ENCODE results near the gene UBE3C.

The UBE3C gene

DNA sequence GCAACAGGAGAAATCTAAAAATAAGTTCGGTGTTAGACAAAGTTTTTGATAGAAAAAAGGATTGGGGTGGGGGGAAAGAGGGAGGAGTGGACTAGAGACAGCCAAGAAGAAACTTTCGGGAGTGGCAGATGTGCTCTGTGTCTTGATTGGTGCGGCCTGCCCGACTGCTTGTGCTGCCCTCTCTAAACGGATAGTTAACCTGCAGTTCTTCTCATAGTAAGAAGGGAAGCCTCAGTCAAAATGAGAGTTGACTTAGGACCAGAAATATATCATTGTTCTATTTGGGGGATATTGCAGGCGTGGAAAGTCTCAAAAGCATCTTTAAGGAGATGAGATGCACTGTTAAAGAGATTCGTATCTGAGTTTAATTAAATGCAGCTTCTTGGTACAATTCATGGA, 39.3 kb downstream of the UBE3C start:
- no peak for DNase-seq (ENCODE audit: low read depth)

DNA sequence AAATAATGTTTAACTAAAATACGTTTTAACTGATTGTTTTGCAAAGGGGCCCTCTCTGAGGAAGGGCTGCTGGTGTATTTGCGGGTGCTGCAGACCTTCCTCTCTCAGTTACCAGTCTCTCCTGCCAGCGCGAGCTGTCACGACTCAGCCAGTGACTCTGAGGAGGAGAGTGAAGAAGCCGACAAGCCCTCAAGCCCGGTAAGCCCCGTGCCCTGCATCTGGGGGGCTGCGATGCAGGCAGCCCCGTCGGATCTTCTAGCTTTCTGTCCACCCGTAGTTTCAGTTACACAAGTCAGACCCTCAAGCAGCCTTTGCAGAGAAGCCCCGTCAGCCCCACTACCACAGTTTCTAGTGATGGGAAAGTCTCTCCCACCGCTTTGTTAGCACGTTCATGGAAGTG, 45.1 kb downstream of the UBE3C start:
- no peak for DNase-seq (ENCODE audit: low read depth)

DNA sequence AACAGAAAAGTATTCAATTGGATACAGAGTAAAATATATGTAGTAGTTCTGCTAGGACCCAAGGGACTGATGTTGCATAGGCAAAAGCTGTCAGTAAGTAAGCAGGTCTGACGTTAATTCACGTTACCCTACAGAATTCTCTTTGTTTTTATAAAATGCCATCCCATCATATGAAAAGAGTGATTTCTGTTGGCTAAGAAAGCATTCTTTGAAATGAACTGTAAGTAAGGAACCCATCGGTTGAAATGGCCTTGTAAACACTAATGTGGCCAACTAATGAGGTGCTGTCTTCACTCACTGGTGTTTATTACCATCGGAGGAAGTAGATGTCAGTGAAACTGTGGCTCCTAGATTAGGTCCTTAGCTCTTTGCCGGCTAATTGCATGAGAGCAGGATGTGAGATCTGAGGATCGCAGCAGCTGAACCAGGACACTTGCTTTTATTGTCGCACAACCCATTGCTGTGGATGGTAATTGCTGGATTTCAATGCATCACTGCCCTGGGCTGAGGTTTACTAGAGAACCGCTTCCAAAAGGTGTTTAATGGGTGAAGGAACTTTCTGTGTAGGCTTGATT, 49.5 kb downstream of the UBE3C start:
- no peak for DNase-seq (ENCODE audit: low read depth)

DNA sequence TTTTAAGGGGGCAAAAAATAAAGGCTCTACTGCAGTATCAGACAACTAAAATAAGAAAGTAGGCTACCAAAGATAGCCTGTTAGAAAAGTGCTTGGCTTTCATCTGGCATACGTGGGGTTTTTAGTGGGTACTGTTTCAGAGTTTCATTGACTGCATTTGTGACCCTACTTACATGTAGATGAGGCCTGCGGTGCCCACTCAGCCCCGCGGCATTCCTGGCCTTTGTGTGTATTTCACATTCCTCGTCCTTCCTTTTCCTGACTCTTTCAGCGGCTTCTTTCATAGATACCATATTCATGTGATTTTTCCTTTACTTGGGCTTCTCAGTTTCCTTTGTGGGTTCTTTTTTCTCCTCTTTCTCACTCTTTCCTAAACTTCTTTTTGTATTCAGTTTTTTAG, 50.7 kb downstream of the UBE3C start:
- no peak for DNase-seq (ENCODE audit: low read depth)

DNA sequence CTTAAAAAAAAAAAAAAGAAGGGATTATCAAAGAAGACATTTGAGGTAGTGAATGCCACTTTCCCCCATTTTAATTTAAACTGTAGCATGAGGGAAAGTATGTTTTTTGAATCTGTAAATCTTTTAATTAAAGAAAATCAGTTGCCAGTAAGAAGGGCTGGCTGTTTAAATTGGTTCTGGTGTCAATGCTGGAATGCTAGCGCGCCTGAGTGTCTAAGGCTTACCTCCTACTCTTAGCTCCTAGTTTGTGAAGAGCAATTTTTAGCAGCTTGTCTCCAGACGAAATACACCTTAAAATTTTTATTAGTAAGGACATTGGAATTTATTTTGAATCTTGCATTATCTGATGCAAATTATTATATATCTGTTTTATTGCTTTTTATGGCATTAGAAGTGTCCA, 54.1 kb downstream of the UBE3C start:
- DNase-seq (ENCODE audit: low read depth), result no peak

DNA sequence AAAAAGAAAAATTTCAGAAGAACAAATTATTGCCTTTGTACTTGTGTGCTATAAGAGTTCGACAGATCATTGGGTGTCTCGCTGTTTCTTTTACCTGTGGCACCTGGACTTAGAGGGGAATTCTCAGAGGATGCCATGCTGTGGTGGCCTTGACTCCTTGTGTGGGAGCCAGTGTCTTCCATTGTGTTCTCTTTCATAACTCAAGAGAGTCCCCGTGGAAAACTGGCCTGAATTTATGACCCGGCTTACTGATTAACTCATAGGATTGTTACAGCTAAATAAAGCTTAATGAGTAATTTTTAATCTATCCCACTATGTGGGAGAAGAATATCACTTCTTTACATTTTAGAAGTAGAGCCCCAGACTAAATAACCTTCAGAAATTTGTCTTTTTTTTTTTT, 54.5 kb downstream of the UBE3C start:
- DNase-seq (ENCODE audit: low read depth), result no peak

DNA sequence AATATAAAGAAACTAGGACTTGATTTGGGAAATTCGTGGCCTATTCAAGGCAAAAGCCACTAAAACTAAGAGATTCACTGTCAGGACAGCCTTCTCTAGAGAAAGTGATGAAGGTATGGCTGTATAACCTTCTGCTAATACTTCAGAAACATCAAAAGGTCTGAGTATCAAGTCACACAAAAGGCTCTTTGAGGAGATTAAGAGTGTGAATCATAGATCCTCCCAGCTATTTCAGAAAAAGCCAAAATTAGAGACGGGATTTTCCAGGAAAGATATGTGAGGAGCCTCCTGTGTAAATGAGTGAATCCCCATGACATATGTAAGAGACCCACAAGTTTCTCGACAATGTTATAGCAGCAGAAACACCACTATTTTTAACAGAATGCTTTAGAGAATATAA, 56.2 kb downstream of the UBE3C start:
- DNase-seq (ENCODE audit: low read depth), result no peak

DNA sequence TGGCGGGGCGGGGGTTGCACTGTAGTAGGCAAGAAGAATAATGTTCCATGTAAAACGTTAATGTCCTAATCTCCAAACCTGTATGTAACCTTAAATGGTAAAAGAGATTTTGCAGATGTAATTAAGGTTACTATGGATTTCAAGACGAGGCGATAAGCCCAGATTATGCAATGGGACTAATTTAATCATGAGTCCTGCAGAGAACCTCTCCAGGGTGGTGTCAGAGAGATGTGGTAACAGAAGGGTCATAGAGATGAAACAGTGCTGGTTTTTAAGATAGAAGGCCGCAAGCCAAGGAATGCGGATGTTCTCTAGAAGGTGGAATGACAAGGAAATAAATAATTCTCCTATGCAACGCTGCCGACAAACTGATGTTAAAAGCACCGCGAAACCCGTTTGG, 57.1 kb downstream of the UBE3C start:
- no peak for DNase-seq (ENCODE audit: low read depth)

DNA sequence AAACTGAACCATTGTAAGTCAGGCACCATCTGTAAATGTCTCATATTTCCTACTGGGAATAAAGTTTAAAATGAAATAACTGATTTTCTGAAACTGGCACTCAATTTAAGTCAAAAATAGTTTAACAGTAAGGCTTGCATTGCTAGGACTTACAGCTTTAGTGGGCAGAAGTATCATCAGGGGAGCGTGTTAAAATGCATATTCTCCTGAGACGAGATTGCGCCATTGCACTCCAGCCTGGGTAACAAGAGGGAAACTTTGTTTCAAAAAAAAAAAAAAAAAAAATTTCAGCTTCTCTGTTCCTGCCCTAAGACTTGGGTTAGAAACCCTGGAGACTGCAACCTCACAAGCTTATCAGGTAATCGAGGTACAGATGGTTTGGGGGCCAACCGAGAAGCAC, 65.4 kb downstream of the UBE3C start:
- no peak for DNase-seq (ENCODE audit: low read depth)

DNA sequence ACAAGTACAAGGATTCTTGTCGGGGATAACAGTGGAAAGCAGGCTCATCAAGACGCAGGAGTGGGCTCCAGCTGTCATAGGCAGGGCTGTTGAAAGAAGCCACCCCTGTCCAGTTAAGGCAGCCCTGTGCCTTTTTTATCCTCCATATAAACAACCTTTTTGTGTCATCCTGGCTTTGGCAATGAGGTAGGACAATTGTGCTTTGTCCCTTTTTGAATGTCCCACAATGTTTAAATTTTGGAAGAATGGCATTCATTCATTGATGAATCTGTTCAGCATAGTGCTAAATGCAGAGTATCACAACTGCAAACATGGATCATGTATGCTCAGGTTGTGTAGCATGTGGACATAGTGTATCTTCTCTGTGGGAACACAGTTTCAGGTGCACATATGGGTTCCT, 66.7 kb downstream of the UBE3C start:
- no peak for DNase-seq (ENCODE audit: low read depth)

DNA sequence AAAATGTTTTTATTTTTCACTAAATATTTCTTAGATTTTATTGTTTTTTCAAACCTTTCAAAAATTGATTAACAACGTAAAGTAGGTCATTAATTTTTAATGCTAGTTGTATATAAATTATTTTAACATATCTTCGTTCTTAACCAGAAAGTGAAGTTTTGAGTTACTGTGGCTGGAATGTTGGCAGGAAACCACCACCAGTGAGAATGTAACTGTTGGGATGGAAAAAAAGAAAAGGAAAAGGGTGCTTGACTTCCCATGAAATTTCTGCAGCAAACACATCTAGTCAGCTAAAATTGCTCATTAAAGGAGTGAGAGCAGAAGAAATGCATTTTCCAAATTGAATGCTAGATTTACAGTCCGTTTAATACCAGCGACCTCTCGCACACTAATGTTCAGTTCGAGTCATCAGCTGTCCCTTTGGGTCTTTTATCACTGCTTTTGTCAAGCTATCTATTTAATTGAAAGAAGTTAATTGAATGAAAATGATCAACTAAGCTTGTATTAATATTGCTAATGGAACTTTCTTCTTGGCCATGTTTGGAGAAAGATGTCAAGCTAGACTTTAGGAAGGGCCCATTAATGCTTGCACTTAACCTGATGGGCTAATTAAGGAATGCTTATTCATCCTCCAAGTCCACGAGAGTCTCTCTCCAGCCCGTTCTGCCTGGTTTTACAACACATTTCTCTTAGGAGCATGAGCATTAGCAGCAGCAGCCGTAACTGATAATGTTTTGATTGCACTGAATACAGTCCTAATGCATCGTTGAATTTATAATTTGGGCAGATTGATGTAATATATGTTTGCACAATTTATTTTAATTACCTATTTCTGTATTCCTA, 70.1 kb downstream of the UBE3C start:
- no peak for DNase-seq (ENCODE audit: low read depth)

DNA sequence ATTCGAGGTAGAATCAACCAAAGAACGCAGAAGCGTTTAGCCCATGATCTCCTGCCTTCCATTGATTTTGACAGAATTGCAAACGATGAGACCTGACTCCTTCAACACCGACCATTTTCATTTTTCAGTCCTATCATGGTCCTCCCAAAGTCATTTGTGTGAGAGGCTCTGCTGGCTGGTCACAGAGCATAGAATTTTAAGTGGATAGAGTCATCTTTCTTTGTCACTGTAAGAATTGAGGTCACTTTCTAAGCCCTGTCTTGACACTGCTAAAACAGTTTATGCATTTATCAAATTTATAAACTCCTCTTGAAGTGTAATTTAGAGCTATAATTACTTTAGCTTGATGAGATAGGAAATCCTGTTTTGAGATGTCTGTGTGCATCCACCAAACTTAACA, 72.0 kb downstream of the UBE3C start:
- no peak for DNase-seq (ENCODE audit: low read depth)

DNA sequence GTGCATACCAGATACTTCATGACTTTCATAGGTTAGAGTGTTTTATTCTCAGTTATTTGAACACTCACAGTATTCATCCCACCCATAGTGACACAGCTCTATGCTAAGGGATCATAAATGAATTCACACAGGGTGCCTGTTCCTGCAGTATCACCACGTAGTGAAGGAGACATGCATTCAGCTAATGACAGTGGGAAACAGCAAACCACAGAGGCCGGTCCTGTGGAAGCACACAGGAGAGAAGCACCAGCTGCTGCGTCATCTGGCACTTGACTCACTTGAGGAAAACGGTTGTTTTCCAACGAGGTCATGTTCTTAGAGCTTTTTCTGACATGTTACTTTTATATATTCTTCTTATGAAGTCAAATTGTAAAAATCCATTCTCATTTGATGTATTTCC, 73.0 kb downstream of the UBE3C start:
- DNase-seq (ENCODE audit: low read depth), result peak; percentile 63

DNA sequence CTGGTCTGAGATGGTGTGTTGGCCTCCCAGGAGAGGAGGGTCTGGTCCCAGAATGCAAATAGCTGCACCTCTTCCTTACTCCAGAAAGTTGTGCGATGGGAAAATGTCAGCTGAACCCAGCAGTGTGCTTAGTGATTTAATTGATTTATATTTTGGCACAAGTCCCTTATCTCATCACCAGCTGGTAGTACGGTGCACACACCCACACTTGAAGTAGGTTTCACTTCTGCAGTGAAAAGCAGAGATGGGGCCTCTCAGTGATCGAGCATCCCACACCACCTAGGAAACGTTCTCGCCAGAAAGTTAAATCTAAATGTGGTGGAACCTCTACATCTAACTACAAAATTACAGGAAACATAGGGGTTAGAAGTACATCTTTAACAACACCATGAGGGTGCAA, 80.4 kb downstream of the UBE3C start:
- no peak for DNase-seq (ENCODE audit: low read depth)

DNA sequence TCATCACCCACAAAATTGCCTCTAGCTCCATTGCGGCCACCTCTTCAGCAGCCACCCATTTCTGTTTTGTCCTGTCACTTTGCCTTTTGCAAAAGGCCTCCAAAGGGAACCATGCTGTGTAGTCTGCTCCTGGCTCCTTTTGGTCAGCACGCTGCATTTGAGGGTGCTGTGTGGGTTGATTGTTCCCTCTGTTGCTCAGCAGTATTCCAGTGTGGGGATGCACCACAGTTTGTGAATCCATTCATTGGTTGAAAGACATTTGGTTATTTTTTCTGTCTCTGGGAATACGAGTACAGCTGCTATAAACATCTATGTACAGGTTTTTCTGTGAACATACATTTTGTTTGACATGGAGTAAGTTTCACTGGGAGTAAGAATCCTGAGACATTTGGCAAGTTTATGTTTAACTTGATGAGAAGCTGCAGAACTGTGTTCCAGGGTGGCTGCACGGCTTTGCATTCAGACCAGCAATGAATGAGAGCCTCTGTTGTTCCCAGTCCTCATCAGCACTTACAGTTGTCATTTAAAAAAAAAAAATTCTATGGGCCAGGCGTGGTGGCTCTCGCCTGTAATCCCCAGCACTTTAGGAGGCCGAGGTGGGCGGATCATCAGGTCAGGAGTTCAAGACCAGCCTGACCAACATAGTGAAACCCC, 82.3 kb downstream of the UBE3C start:
- no peak for DNase-seq (ENCODE audit: low read depth)

DNA sequence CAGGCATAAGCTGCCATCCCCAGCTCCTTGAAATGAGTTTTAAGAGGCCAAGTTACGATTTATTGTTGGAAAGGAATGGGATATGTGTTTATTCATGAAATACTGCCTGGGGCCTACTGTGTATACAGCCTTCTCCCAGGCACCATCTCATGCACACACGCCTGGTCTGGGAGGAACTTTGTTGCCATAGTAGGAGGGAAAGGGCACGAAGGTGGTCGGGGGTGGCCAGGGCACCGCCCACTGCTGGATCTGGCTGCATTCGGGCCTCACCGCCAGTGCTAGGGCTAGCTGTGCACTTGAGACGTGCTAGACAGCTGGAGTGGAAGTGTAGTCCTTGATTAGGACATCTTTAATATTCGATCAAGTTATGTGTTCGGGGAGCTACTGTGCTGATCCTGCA, 84.0 kb downstream of the UBE3C start:
- no peak for DNase-seq (ENCODE audit: low read depth)

DNA sequence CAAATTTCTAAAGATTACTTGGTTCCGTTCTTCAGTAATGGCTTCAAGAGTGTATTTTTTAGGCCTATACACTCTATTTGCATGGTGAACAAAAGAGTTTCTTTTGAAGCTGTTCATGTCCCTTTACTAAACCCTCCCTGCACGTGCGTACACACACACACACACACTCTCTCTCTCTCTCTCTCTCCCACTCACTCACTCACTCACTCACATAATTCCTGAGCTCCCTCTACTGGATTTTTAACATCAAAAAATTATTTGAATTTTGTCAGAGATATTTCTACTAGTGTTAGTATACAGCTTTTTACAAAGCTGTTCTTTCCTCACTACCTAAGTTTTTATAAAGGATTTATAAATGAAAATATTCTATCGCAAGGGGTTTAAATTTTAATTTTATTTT, 85.9 kb downstream of the UBE3C start:
- DNase-seq (ENCODE audit: low read depth), result no peak

DNA sequence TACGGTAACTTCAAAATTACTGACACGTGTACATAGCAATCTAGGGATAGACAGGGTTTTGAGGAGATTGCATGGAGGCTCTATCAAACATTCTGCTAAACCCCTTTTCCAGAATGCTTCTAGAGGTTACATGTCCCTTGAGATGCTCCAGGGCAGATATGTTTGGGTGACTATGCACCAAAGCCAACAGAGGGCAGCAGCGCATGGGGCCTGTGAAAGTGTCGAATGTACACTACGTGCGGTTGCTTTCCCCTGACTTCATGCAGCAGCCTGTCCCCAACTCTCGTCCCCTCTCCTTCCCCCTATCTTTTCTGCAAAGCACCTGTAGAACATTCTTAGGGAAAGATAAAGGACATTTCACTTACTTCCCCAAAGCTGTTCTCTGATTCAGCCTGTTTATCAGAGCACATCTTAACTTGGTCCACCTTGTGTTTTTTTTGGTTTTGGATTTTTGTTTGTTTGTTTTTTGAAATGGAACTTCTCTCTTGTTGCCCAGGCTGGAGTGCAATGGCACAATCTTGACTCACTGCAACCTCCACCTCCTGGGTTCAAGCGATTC, 90.2 kb downstream of the UBE3C start:
- no peak for DNase-seq (ENCODE audit: low read depth)

DNA sequence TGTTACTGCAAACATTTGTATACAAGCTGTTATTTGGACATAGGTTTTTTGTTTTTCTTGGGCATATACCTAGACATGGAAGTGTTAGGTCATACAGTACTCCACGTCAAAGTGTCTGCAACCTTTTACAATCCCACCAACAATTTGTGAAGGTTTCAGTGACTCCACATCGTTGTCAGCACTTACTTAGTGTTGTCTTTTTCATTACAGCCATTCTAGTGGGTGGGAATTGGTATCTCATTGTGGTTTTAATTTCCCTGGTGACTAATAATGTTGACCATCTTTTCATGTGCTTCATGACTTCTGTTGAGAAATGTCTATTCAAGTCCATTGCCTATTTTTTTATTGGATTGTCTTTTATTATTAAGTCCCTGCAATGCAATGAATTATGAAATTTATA, 95.0 kb downstream of the UBE3C start:
- no peak for DNase-seq (ENCODE audit: low read depth)

DNA sequence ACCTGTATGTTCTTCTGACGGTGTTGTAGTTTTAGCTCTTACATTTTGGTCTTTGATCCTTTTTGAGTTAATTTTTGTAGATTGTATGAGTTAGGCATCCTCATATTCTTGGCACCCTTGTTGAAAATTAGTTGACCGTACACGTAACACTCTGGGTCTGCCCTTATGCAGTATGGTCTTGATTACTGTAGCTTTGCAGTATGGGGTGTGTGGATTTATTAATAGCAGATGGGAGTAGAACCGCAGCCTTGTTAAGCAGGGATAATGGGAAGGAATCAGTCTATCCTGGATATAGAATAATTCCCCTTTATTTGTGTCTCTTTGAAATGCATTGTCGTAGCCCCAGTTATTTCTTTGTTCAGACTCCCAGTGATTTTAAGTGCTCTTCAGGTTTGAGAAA, 95.5 kb downstream of the UBE3C start:
- no peak for DNase-seq (ENCODE audit: low read depth)

DNA sequence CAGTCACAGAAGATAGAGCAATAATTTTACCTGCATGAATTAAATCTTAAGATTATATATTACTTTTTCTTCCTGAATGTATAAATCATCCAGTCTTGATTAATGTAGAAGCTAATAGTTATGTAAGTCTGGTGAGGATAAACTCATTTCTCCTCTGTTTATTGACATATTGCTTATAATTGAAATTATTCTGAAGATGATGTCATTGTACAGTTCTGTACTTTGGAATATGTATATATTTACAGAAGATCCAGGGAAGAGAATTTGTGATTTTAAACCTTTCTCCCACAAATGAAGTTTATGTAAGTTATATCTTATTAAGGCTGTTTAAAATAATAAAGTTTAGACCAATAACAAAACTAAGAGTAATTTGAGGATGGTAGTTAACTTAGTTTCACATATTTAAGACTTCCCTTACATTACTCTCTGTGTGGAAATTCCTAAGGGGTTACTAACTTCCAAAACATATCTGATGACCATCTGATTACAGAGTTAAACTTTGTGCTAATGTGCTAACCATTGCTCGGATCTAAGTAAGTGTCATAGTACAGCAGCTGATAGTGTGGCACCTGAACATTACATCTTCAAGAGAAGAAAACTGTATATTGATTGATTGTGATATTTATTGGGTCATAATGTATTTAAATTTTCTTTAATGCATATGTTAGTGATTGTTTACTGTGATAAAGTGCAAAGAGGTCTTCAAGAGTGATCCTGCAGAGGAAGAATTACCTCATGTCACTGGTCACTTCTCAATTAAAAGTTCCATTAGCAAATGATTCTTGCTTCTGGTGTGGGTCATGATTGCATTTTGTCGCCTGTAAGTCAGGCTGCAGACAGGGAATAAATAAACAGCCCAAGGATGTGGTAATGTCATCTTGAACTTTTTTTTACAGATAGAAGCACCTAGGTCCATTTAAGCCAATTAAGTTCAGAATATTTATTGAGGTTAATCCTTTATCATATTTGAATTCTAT, 96.9 kb downstream of the UBE3C start:
- DNase-seq (ENCODE audit: low read depth), result no peak

DNA sequence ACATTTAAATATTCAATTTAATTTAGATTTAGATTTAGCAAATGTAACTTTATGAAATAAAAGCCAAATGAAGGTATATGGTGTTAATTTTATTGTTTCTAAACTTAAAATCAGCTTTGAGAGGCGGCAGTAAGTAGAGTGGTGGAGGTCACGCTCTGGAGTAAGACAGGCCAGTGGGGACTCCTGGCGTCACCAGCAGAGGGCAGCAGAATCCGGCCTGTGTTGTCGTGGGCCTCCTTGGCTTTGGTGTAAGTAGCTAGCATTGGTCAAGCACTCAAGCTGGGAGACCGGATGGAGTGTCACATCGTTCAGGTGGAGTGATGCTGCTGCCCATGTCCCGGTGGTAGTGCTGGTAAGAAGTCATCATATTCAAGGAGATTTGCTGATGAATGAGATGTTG, 99.4 kb downstream of the UBE3C start:
- DNase-seq (ENCODE audit: low read depth), result no peak
